Neural cell (in vitro differentiated cells): ENCODE measurements around the gene TK2. TPM values are rescaled to one million over a fixed set of nuclear protein-coding genes. Genes with fewer than 3 reads are reported as not detected.

Experiments
- H2AFZ ChIP-seq: fragments of 200-600, 300-800 bp; sonication (generic), shearing (Covaris generic); 2 replicates; pipeline ENCODE4 v1.6.0; 2014; ENCODE audit warnings: low read depth, mild to moderate bottlenecking, antibody characterized with exemption, low read length, moderate library complexity
- H3F3A ChIP-seq: fragments of 200-600 bp; shearing (Covaris generic); 2 replicates; pipeline ENCODE4 v1.6.1; 2016; ENCODE audit warnings: mild to moderate bottlenecking, moderate library complexity, mixed read lengths, antibody characterized with exemption, low read length; ENCODE audit not compliant: insufficient read depth, poor library complexity, severe bottlenecking
- H3K27ac ChIP-seq: fragments of 200-600, 300-800 bp; sonication (generic), shearing (Covaris generic); 2 replicates; pipeline ENCODE4 v1.5.1; 2014; ENCODE audit warnings: mild to moderate bottlenecking, low read length, moderate library complexity
- H3K27me3 ChIP-seq: fragments of 300-800, 200-600 bp; sonication (generic), shearing (Covaris generic); 2 replicates; pipeline ENCODE4 v1.6.0; 2014; ENCODE audit warnings: mild to moderate bottlenecking, low read depth, low read length, moderate library complexity; ENCODE audit not compliant: insufficient read depth
- H3K36me3 ChIP-seq: fragments of 300-800, 200-600 bp; sonication (generic), shearing (Covaris generic); 2 replicates; pipeline ENCODE4 v1.5.1; 2014; ENCODE audit warnings: mild to moderate bottlenecking, antibody characterized with exemption, low read length, moderate library complexity; ENCODE audit not compliant: insufficient read depth
- H3K4me2 ChIP-seq: fragments of 300-800, 200-600 bp; sonication (generic), shearing (Covaris generic); 2 replicates; pipeline ENCODE4 v1.6.0; 2014; ENCODE audit warnings: mild to moderate bottlenecking, low read length
- H3K4me3 ChIP-seq: fragments of 300-800, 200-600 bp; sonication (generic), shearing (Covaris generic); 2 replicates; pipeline ENCODE4 v1.5.1; 2014; ENCODE audit warnings: mild to moderate bottlenecking, low read length, moderate library complexity
- H3K79me2 ChIP-seq: fragments of 200-600 bp; shearing (Covaris generic); replicated peaks from 2 replicates; pipeline ENCODE4 v1.6.0; 2014; ENCODE audit warnings: mild to moderate bottlenecking, low read length, moderate library complexity; ENCODE audit not compliant: insufficient read depth
- H3K9ac ChIP-seq: fragments of 300-800, 200-600 bp; sonication (generic), shearing (Covaris generic); 2 replicates; pipeline ENCODE4 v1.6.1; 2016; ENCODE audit warnings: mild to moderate bottlenecking, low read length, mixed read lengths
- H3K9me2 ChIP-seq: fragments of 200-600 bp; shearing (Covaris generic); 2 replicates; pipeline ENCODE4 v1.6.1; 2016; ENCODE audit warnings: mild to moderate bottlenecking, low read length, mixed read lengths; ENCODE audit not compliant: insufficient read depth
- H3K9me3 ChIP-seq: fragments of 200-600, 300-800 bp; sonication (generic), shearing (Covaris generic); 2 replicates; pipeline ENCODE4 v1.6.1; 2016; ENCODE audit warnings: mild to moderate bottlenecking, mixed run types, low read length, moderate library complexity, mixed read lengths
- H4K20me1 ChIP-seq: fragments of 200-600 bp; shearing (Covaris generic); 2 replicates; pipeline ENCODE4 v1.6.1; 2016; ENCODE audit warnings: mild to moderate bottlenecking, mixed run types; ENCODE audit not compliant: insufficient read depth
- CTCF ChIP-seq: fragments of 450-650 bp; IDR thresholded peaks from 2 replicates; pipeline ENCODE4 v1.5.1; 2014; ENCODE audit warnings: antibody characterized with exemption, mild to moderate bottlenecking, moderate library complexity; ENCODE audit not compliant: poor library complexity, severe bottlenecking
- EP300 ChIP-seq: fragments of 450-650 bp; conservative IDR thresholded peaks from 2 replicates; pipeline ENCODE4 v1.6.1; 2014; ENCODE audit warnings: antibody characterized with exemption, mild to moderate bottlenecking, moderate library complexity; ENCODE audit not compliant: poor library complexity, severe bottlenecking
- EZH2 ChIP-seq: fragments of 200-600, 300-800 bp; shearing (Covaris generic), sonication (generic); IDR thresholded peaks from 2 replicates; pipeline ENCODE4 v1.6.1; 2014; ENCODE audit warnings: antibody characterized with exemption, low read length, borderline replicate concordance, mild to moderate bottlenecking; ENCODE audit not compliant: insufficient read depth, poor library complexity, severe bottlenecking
- MXI1 ChIP-seq: fragments of 450-650 bp; conservative IDR thresholded peaks from 2 replicates; pipeline ENCODE4 v1.6.1; 2014; ENCODE audit warnings: antibody characterized with exemption, mild to moderate bottlenecking; ENCODE audit not compliant: poor library complexity, severe bottlenecking
- POLR2AphosphoS5 ChIP-seq: IDR thresholded peaks from 2 replicates; pipeline ENCODE4 v1.6.1; 2012
- RAD21 ChIP-seq: fragments of 450-650 bp; conservative IDR thresholded peaks from 2 replicates; pipeline ENCODE4 v1.6.1; 2014; ENCODE audit warnings: antibody characterized with exemption, mild to moderate bottlenecking, moderate library complexity
- REST ChIP-seq: IDR thresholded peaks from 2 replicates; pipeline ENCODE4 v1.6.1; 2012; ENCODE audit warnings: borderline replicate concordance
- SMC3 ChIP-seq: fragments of 450-650 bp; conservative IDR thresholded peaks from 2 replicates; pipeline ENCODE4 v1.6.1; 2014; ENCODE audit warnings: antibody characterized with exemption, mild to moderate bottlenecking, moderate library complexity; ENCODE audit not compliant: poor library complexity
- TAF1 ChIP-seq: IDR thresholded peaks from 2 replicates; pipeline ENCODE4 v1.6.1; 2012; ENCODE audit warnings: low read depth
- polyA plus RNA-seq: library from polyadenylated mRNA; depleted of rRNA; stranded (reverse); fragments of >200 nt; gene quantifications from 2 replicates; pipeline ENCODE4 v1.2.3, GENCODE V29; 2014

The TK2 gene
- polyA plus RNA-seq, 1 donor from 2014 or later: 15.9 TPM

GRCh38 chr16:66489385-66489784 is 60.5 kb downstream of the TK2 start:
- no peaks in the 10 kb centered on the region for H3K9me3 ChIP-seq
- H3K9ac ChIP-seq: no peak overlapping the region
- no peak overlapping the region for H3K4me3 ChIP-seq
- H4K20me1 ChIP-seq: no peaks in the 10 kb centered on the region
- no peaks in the 10 kb centered on the region for H3K36me3 ChIP-seq
- H3K27ac ChIP-seq: no peak overlapping the region
- H3K27me3 ChIP-seq: no peaks in the 10 kb centered on the region
- no peaks in the 10 kb centered on the region for H3F3A ChIP-seq
- H3K9me2 ChIP-seq: no peaks in the 10 kb centered on the region
- no peak for TF ChIP-seq EP300
- TF ChIP-seq RAD21: no peak
- no peak for TF ChIP-seq MXI1
- no peak for TF ChIP-seq CTCF
- TF ChIP-seq POLR2AphosphoS5: no peak
- TF ChIP-seq SMC3: no peak
- no peak for TF ChIP-seq EZH2
- TF ChIP-seq REST: no peak
- no peak for TF ChIP-seq TAF1
- no peak overlapping the region for H3K4me2 ChIP-seq
- no peak overlapping the region for H2AFZ ChIP-seq
- no peaks in the 10 kb centered on the region for H3K79me2 ChIP-seq

- no peak overlapping the region for H3K4me2 ChIP-seq
- no peak overlapping the region for H3K9ac ChIP-seq
- TF ChIP-seq EZH2: no peak
- TF ChIP-seq RAD21: no peak
- no peak for TF ChIP-seq EP300
- TF ChIP-seq MXI1: no peak
- no peak for TF ChIP-seq CTCF
- TF ChIP-seq REST: no peak
- TF ChIP-seq SMC3: no peak
- TF ChIP-seq TAF1: no peak
- no peak for TF ChIP-seq POLR2AphosphoS5
- no peak overlapping the region for H3K27ac ChIP-seq
- no peaks in the 10 kb centered on the region for H3K27me3 ChIP-seq
- no peaks in the 10 kb centered on the region for H3F3A ChIP-seq
- H3K9me2 ChIP-seq: no peaks in the 10 kb centered on the region
- no peaks in the 10 kb centered on the region for H4K20me1 ChIP-seq
- H3K79me2 ChIP-seq: no peaks in the 10 kb centered on the region
- no peaks in the 10 kb centered on the region for H3K36me3 ChIP-seq
- no peaks in the 10 kb centered on the region for H3K9me3 ChIP-seq
- no peak overlapping the region for H2AFZ ChIP-seq
- H3K4me3 ChIP-seq: no peak overlapping the region
These were observed 61.4 kb downstream of the TK2 start for GRCh38 chr16:66488505-66488904.
